ENCODE data around the gene CHIT1.
A peak's percentile ranks its signal among the peaks of the same experiment; 100 is the strongest.

CHIT1 gene

DNA sequence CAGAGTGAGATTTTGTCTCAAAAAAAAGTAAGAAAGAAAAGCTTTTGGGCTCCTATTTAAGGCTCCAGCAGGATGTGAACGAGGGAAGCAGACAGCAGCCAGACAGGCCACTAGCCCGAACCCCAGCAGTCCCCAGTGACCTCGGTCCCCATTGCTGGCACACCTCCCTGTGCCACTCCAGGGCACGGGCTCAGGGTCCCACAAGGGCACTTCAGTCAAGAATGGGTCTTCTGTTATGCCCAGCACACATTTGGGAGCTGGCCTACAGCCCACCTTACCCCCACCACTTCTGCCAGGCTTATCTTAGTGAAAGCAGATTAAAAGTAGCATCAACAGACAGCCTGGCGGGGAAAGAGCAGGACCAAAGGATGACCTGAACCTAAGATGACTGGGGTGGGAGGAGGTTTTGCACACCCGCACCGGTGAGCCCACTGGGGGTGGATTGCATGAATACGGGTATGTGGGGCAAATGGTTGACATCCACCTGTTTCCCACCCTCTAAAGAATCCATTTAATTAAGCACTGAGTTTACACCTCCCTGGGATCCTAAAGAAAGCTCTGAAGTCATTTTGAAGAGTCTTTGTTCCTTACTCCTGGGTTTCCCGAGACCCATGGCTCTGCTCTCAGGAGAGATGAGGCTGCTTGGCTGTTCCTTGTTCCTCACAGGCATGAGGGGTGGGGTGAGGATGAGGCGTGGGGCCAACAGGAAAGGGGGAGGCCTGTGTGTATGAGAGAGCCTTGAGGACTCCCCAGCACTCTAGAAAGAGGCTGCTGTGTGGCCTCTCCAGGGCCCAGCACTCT is 47.7 kb downstream of the CHIT1 start:
- no peak overlapping the region for H2AFZ ChIP-seq (ENCODE audit: low read length, unreplicated experiment)
- no peaks in the 10 kb centered on the region for H3K27me3 ChIP-seq (ENCODE audit: insufficient read depth, low read length)
- H3K36me3 ChIP-seq (ENCODE audit: insufficient read depth, low read length) = no peaks in the 10 kb centered on the region
- no peak overlapping the region for H3K4me3 ChIP-seq (ENCODE audit: low read depth, low read length)
- peaks cover 25% of the 10 kb centered on the region for H3K4me1 ChIP-seq (ENCODE audit: control insufficient read depth, insufficient read depth, low read length, unreplicated experiment)
- H3K79me2 ChIP-seq (ENCODE audit: control insufficient read depth, insufficient read depth, low read length, unreplicated experiment) = no peaks in the 10 kb centered on the region
- no peak overlapping the region for H3K27ac ChIP-seq (ENCODE audit: low read depth, low read length)

DNA sequence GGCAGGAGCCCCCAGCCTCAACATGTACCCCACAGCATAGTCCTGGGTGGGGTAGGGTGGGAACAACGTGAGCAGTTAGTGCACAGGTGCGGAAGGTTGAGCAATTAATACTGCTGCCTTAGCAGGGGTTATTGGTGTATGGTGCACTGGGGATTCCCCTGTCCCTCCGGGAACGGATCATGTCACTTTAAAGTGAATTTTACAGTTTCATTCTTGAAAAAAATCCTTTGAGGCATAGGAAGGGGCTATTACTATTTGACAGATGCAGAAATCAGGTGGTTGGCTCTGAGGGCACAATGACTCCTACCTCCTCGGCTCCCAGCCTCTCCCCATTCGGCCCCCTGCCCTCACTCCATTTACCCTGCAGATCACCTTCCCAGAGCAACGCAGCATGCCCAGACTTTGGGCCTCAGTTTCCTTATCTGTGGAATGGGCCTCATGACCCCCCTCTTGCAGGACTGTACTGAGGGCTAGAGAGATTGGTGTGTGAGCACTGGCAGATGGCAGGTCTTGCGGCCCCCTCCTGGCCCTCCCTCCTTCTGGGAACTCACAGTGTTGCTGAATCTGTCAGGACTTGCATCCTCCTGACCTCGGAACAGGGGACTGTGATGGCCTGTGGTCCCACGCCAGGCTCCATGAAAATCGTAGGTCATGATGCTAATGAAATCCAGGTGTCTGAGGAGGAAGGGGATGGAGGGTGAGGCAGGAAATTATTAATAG is 48.7 kb downstream of the CHIT1 start:
- Histone ChIP-seq H3K36me3 (ENCODE audit: insufficient read depth, low read length) (no peaks in the 10 kb centered on the region), H3K4me1 (ENCODE audit: control insufficient read depth, insufficient read depth, low read length, unreplicated experiment) (peaks cover 32% of the 10 kb centered on the region), H3K27ac (ENCODE audit: low read depth, low read length) (no peak overlapping the region), H2AFZ (ENCODE audit: low read length, unreplicated experiment) (no peak overlapping the region), H3K4me3 (ENCODE audit: low read depth, low read length) (no peak overlapping the region), H3K79me2 (ENCODE audit: control insufficient read depth, insufficient read depth, low read length, unreplicated experiment) (no peaks in the 10 kb centered on the region), H3K27me3 (ENCODE audit: insufficient read depth, low read length) (no peaks in the 10 kb centered on the region)

DNA sequence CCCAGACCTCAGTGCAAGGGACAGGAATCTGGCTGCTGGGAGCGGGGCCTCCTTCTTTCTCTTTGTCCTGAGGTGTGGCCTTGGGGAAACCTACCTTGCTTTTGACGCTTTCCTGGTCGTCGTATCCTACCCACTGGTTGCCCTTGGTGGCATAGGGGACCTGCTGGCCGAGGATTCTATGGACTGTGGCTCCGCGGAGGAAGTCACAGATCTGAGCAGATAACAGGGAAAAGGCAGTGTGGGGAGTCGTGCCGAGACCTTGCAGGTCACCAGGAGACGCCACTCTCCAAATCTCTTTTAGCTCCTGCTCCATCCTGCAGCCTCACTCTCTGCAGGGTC is 49.8 kb downstream of the CHIT1 start:
- H3K79me2 ChIP-seq (ENCODE audit: control insufficient read depth, insufficient read depth, low read length, unreplicated experiment) = no peaks in the 10 kb centered on the region
- H2AFZ ChIP-seq (ENCODE audit: low read length, unreplicated experiment) = no peak overlapping the region
- no peaks in the 10 kb centered on the region for H3K36me3 ChIP-seq (ENCODE audit: insufficient read depth, low read length)
- no peak overlapping the region for H3K4me3 ChIP-seq (ENCODE audit: low read depth, low read length)
- peaks cover 36% of the 10 kb centered on the region for H3K4me1 ChIP-seq (ENCODE audit: control insufficient read depth, insufficient read depth, low read length, unreplicated experiment)
- no peak overlapping the region for H3K27ac ChIP-seq (ENCODE audit: low read depth, low read length)
- no peaks in the 10 kb centered on the region for H3K27me3 ChIP-seq (ENCODE audit: insufficient read depth, low read length)

DNA sequence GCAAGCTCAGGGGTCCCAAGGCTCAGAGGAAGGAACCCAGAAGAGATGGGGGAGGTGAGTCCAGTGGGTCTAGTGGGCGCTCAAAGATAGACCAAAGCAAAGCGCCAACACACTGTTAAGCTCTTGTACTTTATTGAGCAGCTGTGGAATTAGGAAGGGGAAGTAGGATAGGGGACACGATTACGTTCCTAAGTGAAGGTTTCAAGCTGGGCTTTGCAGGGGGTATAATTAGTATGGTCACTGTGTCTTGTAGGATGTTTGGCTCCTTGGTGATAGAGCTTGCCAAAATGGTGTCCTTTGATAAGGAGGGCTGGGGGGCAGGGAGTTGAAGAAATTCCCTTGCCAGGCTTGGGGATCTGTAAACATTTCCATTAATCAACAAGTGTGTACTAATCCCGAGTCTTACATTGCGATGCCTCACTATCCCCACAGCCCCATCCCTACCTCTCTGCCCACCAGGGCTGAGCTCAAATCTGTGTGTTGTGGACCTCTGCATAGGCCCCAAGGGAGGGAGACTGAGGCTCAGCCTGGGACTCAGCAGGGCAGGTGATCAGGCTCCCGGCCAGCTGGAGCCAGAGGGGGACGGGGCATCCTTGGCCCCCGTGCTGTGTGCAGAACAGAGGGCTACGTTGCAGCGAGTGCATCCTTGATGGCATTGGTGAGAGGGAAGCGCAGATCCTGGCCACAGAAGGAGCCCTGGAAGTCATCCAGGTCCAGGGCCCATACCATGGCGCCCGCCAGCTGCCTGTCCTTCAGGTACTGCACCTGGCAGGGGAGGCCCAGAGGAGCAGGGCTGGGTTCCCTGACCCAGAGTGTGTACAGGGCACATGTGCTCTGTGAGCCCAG is 50.4 kb downstream of the CHIT1 start:
- no peak overlapping the region for H3K27ac ChIP-seq (ENCODE audit: low read depth, low read length)
- peaks cover 36% of the 10 kb centered on the region for H3K4me1 ChIP-seq (ENCODE audit: control insufficient read depth, insufficient read depth, low read length, unreplicated experiment)
- H2AFZ ChIP-seq (ENCODE audit: low read length, unreplicated experiment) = no peak overlapping the region
- no peaks in the 10 kb centered on the region for H3K36me3 ChIP-seq (ENCODE audit: insufficient read depth, low read length)
- H3K27me3 ChIP-seq (ENCODE audit: insufficient read depth, low read length) = no peaks in the 10 kb centered on the region
- H3K79me2 ChIP-seq (ENCODE audit: control insufficient read depth, insufficient read depth, low read length, unreplicated experiment) = no peaks in the 10 kb centered on the region
- no peak overlapping the region for H3K4me3 ChIP-seq (ENCODE audit: low read depth, low read length)

DNA sequence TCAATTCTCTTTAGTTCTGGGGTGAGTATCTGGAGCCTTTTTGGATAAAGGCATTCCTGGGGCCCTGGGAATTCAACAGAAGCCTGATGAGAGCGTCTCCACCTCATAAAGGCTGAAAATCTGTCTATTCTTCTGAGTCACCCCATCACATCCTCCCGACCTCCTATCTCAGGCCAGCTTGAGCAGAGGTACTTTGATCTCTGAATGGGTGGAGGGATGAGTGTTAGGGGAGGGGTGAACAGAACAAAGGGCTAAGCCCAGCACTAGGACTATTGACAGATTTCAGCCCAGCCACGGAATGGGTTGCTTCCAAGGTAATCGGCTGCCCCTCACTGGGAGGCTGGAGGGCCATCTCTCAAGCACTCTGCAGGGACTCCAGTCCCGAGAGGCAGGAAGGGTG is 51.4 kb downstream of the CHIT1 start:
- peak overlapping the region; percentile 22; the same call in 1 of the 2 replicates for H3K4me3 ChIP-seq (ENCODE audit: low read depth, low read length)
- peak overlapping the region; percentile 72 for H3K27ac ChIP-seq (ENCODE audit: low read depth, low read length)
- peak overlapping the region; percentile 64 for H2AFZ ChIP-seq (ENCODE audit: low read length, unreplicated experiment)
- H3K4me1 ChIP-seq (ENCODE audit: control insufficient read depth, insufficient read depth, low read length, unreplicated experiment) = peaks cover 36% of the 10 kb centered on the region
- no peaks in the 10 kb centered on the region for H3K79me2 ChIP-seq (ENCODE audit: control insufficient read depth, insufficient read depth, low read length, unreplicated experiment)
- H3K27me3 ChIP-seq (ENCODE audit: insufficient read depth, low read length) = no peaks in the 10 kb centered on the region
- H3K36me3 ChIP-seq (ENCODE audit: insufficient read depth, low read length) = no peaks in the 10 kb centered on the region

DNA sequence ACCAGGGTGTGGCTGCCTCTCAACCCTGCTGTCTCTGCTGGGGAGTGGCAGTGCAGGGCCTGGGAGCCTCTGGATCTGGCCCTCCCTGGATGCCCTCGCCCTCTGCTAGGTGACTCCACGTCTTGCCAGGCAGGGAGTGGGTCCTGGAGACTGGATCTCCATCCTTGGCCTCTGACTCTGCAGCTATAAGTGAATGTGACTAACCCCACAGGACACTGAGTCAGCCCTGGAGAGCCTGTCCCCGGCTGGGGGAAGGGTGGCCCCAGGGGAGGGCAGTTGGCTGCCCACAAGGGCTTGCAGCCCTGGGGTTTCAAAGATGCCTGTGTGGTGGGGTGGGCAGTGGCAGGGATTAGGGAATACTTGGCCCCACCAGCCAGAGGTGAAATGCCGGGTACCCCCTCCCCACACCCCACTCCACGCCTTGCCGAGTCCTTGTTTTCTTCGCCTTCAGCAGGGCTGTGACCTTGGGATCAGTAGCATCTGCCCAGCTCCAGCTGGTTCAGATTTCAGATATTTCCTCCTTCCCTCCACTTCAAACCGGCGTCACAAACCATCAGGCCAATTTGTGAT is 51.9 kb downstream of the CHIT1 start:
- H3K27me3 ChIP-seq (ENCODE audit: insufficient read depth, low read length) = no peaks in the 10 kb centered on the region
- H3K36me3 ChIP-seq (ENCODE audit: insufficient read depth, low read length) = no peaks in the 10 kb centered on the region
- peak overlapping the region; percentile 64 for H2AFZ ChIP-seq (ENCODE audit: low read length, unreplicated experiment)
- peak overlapping the region; percentile 22 for H3K4me3 ChIP-seq (ENCODE audit: low read depth, low read length)
- peaks cover 36% of the 10 kb centered on the region for H3K4me1 ChIP-seq (ENCODE audit: control insufficient read depth, insufficient read depth, low read length, unreplicated experiment)
- H3K79me2 ChIP-seq (ENCODE audit: control insufficient read depth, insufficient read depth, low read length, unreplicated experiment) = no peaks in the 10 kb centered on the region
- H3K27ac ChIP-seq (ENCODE audit: low read depth, low read length) = peak overlapping the region; percentile 72

DNA sequence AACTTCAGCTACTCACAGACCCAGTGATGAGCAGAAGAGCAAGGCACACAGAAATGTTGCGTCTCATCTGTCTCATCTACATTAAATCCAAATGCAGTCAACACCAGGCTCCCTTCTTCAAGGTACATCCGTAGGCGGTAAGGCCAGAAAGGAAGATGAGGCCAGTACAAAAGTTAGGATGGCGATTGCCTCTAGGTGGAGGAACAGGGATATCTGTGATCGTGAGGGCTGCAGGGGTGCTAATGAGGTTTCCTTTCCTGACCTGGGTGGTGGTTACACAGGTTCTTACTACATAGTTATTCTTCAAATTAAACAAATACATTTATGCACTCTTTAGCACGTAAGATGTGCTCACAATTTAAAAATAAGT is 52.5 kb downstream of the CHIT1 start:
- H3K4me3 ChIP-seq (ENCODE audit: low read depth, low read length) = 0 out of 2 replicates have a peak overlapping the region, but pooled peaks have one; percentile 22
- H3K36me3 ChIP-seq (ENCODE audit: insufficient read depth, low read length) = no peaks in the 10 kb centered on the region
- H3K4me1 ChIP-seq (ENCODE audit: control insufficient read depth, insufficient read depth, low read length, unreplicated experiment) = peaks cover 36% of the 10 kb centered on the region
- no peak overlapping the region for H2AFZ ChIP-seq (ENCODE audit: low read length, unreplicated experiment)
- no peaks in the 10 kb centered on the region for H3K79me2 ChIP-seq (ENCODE audit: control insufficient read depth, insufficient read depth, low read length, unreplicated experiment)
- peak overlapping the region; percentile 22 for H3K27ac ChIP-seq (ENCODE audit: low read depth, low read length)
- no peaks in the 10 kb centered on the region for H3K27me3 ChIP-seq (ENCODE audit: insufficient read depth, low read length)

DNA sequence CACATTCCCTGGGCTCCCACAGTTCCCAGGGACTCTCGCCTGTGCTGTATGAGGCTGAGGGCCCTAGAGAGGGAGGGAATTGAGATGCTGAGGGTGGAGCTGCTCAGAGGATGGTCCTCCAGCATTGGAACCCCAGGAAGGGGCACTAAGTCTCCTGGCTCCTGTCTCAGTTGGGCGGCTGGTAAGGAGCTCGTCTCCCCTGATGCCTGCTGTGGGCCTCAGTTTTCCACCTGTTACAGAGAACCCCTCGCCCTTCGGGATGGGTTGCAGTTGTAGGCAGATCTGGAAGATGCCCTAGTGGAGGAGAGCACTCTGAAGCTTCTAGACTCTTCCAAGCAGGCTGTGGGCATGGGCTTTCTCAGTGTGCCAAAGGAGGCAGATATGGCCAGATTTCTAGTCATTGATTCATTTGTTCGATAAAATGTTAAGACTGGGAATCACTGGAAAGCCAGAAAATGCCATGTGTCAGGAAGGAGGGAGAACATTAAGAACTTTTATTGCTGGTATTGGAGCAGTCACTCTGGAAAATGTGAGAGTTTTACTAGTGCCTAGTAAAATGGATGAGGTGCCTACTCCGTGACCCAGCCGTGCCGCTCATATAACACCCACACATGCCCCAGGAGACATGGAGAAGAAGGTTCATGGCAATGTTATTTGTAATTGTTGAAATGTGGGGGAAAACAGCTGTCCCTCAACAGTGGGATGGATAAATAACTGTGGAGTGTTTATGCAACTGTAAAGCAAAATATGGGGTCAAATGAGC is 53.0 kb downstream of the CHIT1 start:
- peak overlapping the region; percentile 22; the same call in 1 of the 2 replicates for H3K27ac ChIP-seq (ENCODE audit: low read depth, low read length)
- H3K27me3 ChIP-seq (ENCODE audit: insufficient read depth, low read length) = no peaks in the 10 kb centered on the region

DNA sequence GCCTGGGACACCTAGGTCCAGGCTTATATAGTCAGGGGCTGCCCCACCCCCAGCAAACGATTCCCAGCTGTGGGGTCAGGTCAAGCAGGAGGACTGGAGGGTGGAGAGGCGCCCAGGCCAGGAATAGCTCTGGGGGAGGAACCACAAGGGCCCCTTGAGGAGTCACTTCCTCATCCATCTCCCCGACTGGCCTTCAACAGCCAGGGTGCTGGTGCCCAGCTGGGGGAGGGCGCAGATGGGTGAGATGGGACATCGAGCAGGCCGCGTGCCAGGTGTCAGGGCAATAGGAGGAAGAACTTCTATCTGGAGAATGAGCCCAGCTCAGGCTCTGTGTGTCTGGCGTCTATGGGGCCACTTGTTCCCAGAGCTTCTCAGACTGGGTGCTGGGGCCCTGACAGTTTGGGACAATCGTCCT is 53.6 kb downstream of the CHIT1 start:
- no peak overlapping the region for H2AFZ ChIP-seq (ENCODE audit: low read length, unreplicated experiment)
- H3K27me3 ChIP-seq (ENCODE audit: insufficient read depth, low read length) = no peaks in the 10 kb centered on the region
- no peak overlapping the region for H3K4me3 ChIP-seq (ENCODE audit: low read depth, low read length)
- H3K36me3 ChIP-seq (ENCODE audit: insufficient read depth, low read length) = no peaks in the 10 kb centered on the region
- H3K4me1 ChIP-seq (ENCODE audit: control insufficient read depth, insufficient read depth, low read length, unreplicated experiment) = peaks cover 36% of the 10 kb centered on the region
- H3K27ac ChIP-seq (ENCODE audit: low read depth, low read length) = no peak overlapping the region
- no peaks in the 10 kb centered on the region for H3K79me2 ChIP-seq (ENCODE audit: control insufficient read depth, insufficient read depth, low read length, unreplicated experiment)

More for the DNA sequence above, 53.0 kb downstream of the CHIT1 start:
- no peaks in the 10 kb centered on the region for H3K79me2 ChIP-seq (ENCODE audit: control insufficient read depth, insufficient read depth, low read length, unreplicated experiment)
- no peak overlapping the region for H2AFZ ChIP-seq (ENCODE audit: low read length, unreplicated experiment)
- no peaks in the 10 kb centered on the region for H3K36me3 ChIP-seq (ENCODE audit: insufficient read depth, low read length)
- peaks cover 36% of the 10 kb centered on the region for H3K4me1 ChIP-seq (ENCODE audit: control insufficient read depth, insufficient read depth, low read length, unreplicated experiment)
- no peak overlapping the region for H3K4me3 ChIP-seq (ENCODE audit: low read depth, low read length)
